Upper lobe of left lung (tissue), 6 donors: ENCODE results near the gene RNF208. TPM values are rescaled to one million over a fixed set of nuclear protein-coding genes. Genes with fewer than 3 reads are reported as not detected.

Experiments
- ATAC-seq, 2 donors: fragments of 200-7000 bp; cut with Tn5 transposase; one replicate each; pipeline ENCODE4 v1.9.1; 2022; ENCODE audit warnings: mild to moderate bottlenecking in 2 of 2, moderate library complexity in 2 of 2; ENCODE audit not compliant: low FRiP score in 2 of 2
- DNase-seq, 2 donors: peaks; one replicate each; pipeline ENCODE4 v3.0.0-alpha.2; 2019 to 2020
- H3K27ac ChIP-seq, 4 donors: fragments of 200-600 bp; sonication (generic); one replicate each; pipeline ENCODE4 v1.5.1; 2016 to 2019
- H3K27me3 ChIP-seq, 4 donors: fragments of 200-600 bp; sonication (generic); one replicate each; pipeline ENCODE4 v1.5.1; 2017 to 2019
- H3K36me3 ChIP-seq, 4 donors: fragments of 200-600 bp; sonication (generic); one replicate each; pipeline ENCODE4 v1.5.1; 2016 to 2019
- H3K4me1 ChIP-seq, 4 donors: fragments of 200-600 bp; sonication (generic); one replicate each; pipeline ENCODE4 v1.5.1; 2018 to 2019
- H3K4me3 ChIP-seq, 4 donors: fragments of 200-600 bp; sonication (generic); one replicate each; pipeline ENCODE4 v1.5.1; 2017 to 2019; ENCODE audit warnings: mild to moderate bottlenecking in 2 of 4, moderate library complexity in 1 of 4
- H3K9me3 ChIP-seq, 4 donors: fragments of 200-600 bp; sonication (generic); one replicate each; pipeline ENCODE4 v1.5.1; 2018 to 2019
- CTCF ChIP-seq, 6 experiments: fragments of 450-650 bp in 4 of 6; fragments of 200-600 bp in 2 of 6; sonication (generic) in 2 of 6; IDR thresholded peaks; one replicate each; pipeline ENCODE4 v1.5.1; 2016 to 2019; ENCODE audit warnings: antibody characterized with exemption in 6 of 6
- EP300 ChIP-seq, 4 donors: sonication (generic); formaldehyde crosslinking; IDR thresholded peaks; one replicate each; pipeline ENCODE4 v1.5.1; 2017; ENCODE audit warnings: antibody characterized with exemption in 4 of 4, control low read depth in 2 of 4
- POLR2A ChIP-seq, 4 donors: fragments of 450-650 bp; IDR thresholded peaks; one replicate each; pipeline ENCODE4 v1.5.1; 2016 to 2017; ENCODE audit warnings: antibody characterized with exemption in 4 of 4, mild to moderate bottlenecking in 2 of 4
- POLR2AphosphoS5 ChIP-seq, 2 donors: sonication (generic); formaldehyde crosslinking; IDR thresholded peaks; one replicate each; pipeline ENCODE4 v1.5.1; 2017; ENCODE audit warnings: antibody characterized with exemption in 2 of 2
- WGBS, 2 donors: methylation state at CpG; one replicate each; pipeline ENCODE4 v1.1.5; 2017 to 2018; 5-methylcytosine and 5-hydroxymethylcytosine counted together
- total RNA-seq, 6 donors: library from RNA; depleted of rRNA in 4 of 6; stranded (reverse); fragments of >200 nt in 4 of 6; gene quantifications; one replicate each; pipeline versions ENCODE4 v1.1.0 to v1.2.1, GENCODE V29; 2016 to 2021
- donor health status: DM: no; HTN: no; CAD: no; lungs with moderate emphysema.
- donor health status: DM: no; HTN: yes; CAD: no; lungs with severe emphysema.

Gene RNF208
- total RNA-seq, 6 donors from 2014 or later = 2.3 to 12.6 (median 4.5) TPM

GRCh38 chr9:137268538-137269201, 46.6 kb upstream of the RNF208 start:
- Histone ChIP-seq H3K27me3 (no peaks in the 10 kb centered on the region), H3K9me3 (no peaks in the 10 kb centered on the region), H3K36me3 (peaks cover 15 to 74% (median 44%) of the 10 kb centered on the region in 4 donors), H3K4me3 (peak overlapping the region in 3 of 4 donors; percentile 2 to 31 (median 26)), H3K4me1 (peaks cover 39 to 67% (median 42%) of the 10 kb centered on the region in 4 donors), H3K27ac (peak overlapping the region; percentile 70 to 85 (median 82))
- WGBS, 2 donors = 47 to 69% methylated on average over 12 to 19 of the region's 19 CpGs
- DNase-seq (no peak), ATAC-seq (no peak)
- no peak for TF ChIP-seq EP300 (IDR thresholded peaks at IDR 0.05)
- no peak for TF ChIP-seq CTCF (IDR thresholded peaks at IDR 0.05)
- TF ChIP-seq POLR2AphosphoS5 (IDR thresholded peaks at IDR 0.05) = no peak
- TF ChIP-seq POLR2A (IDR thresholded peaks at IDR 0.05) = no peak

GRCh38 chr9:137267933-137268355, 45.9 kb upstream of the RNF208 start:
- H3K36me3 ChIP-seq = peaks cover 12 to 76% (median 46%) of the 10 kb centered on the region in 4 donors
- H3K4me1 ChIP-seq = peaks cover 37 to 60% (median 40%) of the 10 kb centered on the region in 4 donors
- DNase-seq (no peak), ATAC-seq (no peak)
- no peaks in the 10 kb centered on the region for H3K27me3 ChIP-seq
- H3K27ac ChIP-seq = peak overlapping the region; percentile 70 to 85 (median 82)
- 62 to 77% methylated on average over 3 to 6 of the region's 6 CpGs for WGBS, 2 donors
- no peaks in the 10 kb centered on the region for H3K9me3 ChIP-seq
- H3K4me3 ChIP-seq = peak overlapping the region in 2 of 4 donors; percentile 26 to 31
- no peak for TF ChIP-seq POLR2A (IDR thresholded peaks at IDR 0.05)
- no peak for TF ChIP-seq POLR2AphosphoS5 (IDR thresholded peaks at IDR 0.05)
- TF ChIP-seq CTCF (IDR thresholded peaks at IDR 0.05) = no peak
- TF ChIP-seq EP300 (IDR thresholded peaks at IDR 0.05) = no peak

- peak in 1 of 2 donors; percentile 71 for DNase-seq
- no peak for ATAC-seq
- H3K4me3 ChIP-seq = no peak overlapping the region
- 90 to 93% methylated on average over 31 to 32 of the region's 34 CpGs for WGBS, 2 donors
- peak overlapping the region in 1 of 4 donors; percentile 81 for H3K27ac ChIP-seq
- H3K9me3 ChIP-seq = no peaks in the 10 kb centered on the region
- peaks cover 34 to 53% (median 40%) of the 10 kb centered on the region in 4 donors for H3K4me1 ChIP-seq
- H3K36me3 ChIP-seq = peaks cover 11 to 67% (median 37%) of the 10 kb centered on the region in 4 donors
- H3K27me3 ChIP-seq = no peaks in the 10 kb centered on the region
- TF ChIP-seq POLR2AphosphoS5 (IDR thresholded peaks at IDR 0.05) = no peak
- no peak for TF ChIP-seq EP300 (IDR thresholded peaks at IDR 0.05)
- no peak for TF ChIP-seq POLR2A (IDR thresholded peaks at IDR 0.05)
- no peak for TF ChIP-seq CTCF (IDR thresholded peaks at IDR 0.05)
Measured at GRCh38 chr9:137266585-137267453, 44.8 kb upstream of the RNF208 start.

GRCh38 chr9:137266162-137266527, 44.1 kb upstream of the RNF208 start:
- Histone ChIP-seq H3K4me1 (peaks cover 34 to 50% (median 36%) of the 10 kb centered on the region in 4 donors), H3K4me3 (no peak overlapping the region), H3K27ac (peak overlapping the region in 1 of 4 donors; percentile 81), H3K27me3 (no peaks in the 10 kb centered on the region), H3K36me3 (peaks cover 11 to 63% (median 37%) of the 10 kb centered on the region in 4 donors), H3K9me3 (no peaks in the 10 kb centered on the region)
- WGBS, 2 donors = 90 to 91% methylated on average over 2 to 14 of the region's 15 CpGs
- DNase-seq (peak in 1 of 2 donors; percentile 80), ATAC-seq (no peak)
- TF ChIP-seq CTCF (IDR thresholded peaks at IDR 0.05) = no peak
- no peak for TF ChIP-seq POLR2A (IDR thresholded peaks at IDR 0.05)
